ENCODE results near the gene FTSJ3. TPM values are rescaled to one million over a fixed set of nuclear protein-coding genes. Genes with fewer than 3 reads are reported as not detected.

The FTSJ3 gene
- total RNA-seq, result 60.3 and 94.8 TPM in 2 replicates

GRCh38 chr17:63827002-63827800 is at the start of gene FTSJ3, which contains the start of gene PSMC5:
FTSJ3 (minus strand) TSS chr17:63827663; CDS start chr17:63826902, 761 bp downstream.
PSMC5 (plus strand) TSS chr17:63827431; CDS start chr17:63827491, 60 bp downstream.

DNA sequence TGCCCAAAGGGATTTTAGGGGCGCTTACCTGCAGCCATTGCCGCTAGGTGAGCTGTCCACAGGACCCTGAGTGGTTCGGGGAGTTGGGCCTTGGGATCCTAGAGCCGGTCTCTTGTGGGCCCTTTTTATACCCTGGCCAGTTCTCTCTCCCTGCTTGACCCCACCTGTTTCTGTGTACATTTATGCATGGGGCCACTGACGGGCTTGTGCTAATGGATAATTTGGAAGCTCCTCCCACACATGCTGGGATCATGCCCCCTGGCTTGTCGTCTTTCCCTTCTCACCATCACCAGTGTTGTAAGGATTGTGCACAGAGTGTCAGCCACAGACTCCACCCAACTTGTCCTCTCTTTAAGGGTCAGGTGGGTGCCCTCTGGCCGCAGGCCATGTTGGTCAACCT is 46.1 kb upstream of the FTSJ3 start, which contains the start of gene CSH2:
Gene CSH2, minus strand, starts transcription at position 101 of the 400 bp plus-strand sequence. Its CDS starts 63 bp downstream, at position 38.

DNA sequence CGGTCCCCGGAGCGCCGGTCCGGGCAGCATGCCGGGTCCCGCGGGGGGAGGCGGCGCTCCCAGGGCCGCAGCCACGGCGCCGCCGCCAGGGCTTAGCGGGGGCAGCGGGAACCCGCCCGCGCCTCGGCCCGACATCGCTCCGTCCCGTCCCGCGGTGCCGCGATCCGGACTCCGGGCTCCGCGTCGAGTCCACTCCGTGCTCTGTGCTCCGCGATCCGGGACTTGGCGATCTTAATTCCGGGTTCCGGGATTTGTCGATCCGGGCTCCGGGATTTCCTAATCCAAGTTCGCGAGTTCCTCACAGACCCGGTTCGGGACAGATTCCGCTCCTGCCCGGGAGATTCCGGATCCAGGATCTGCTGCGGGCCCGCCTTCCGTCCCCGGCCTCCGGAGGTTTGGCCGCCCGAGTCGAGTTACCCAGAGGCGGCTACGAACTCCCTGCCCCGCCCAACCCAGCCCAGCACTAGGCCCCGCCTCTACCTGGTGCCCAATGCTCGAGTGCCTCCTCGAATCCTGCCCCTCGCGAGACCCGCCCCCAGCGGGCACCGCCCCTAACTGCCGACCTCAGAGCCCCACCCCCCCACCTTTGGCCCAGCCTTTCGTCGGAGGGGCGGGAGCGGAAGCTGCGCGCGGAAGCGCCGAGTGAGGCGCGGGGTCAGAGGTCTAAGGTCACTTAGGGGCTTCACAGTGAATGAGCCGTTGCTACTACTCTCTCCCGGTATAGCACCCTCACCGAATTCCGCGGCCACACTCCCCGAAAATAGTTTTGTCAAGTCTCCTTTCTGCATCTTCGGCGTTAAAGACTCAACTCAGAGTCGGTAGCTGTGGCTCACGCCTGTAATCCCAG is 15.3 kb upstream of the FTSJ3 start, which contains the start of gene SMARCD2:
Gene SMARCD2, minus strand, starts transcription at position 146 of the 847 bp plus-strand sequence. Its CDS starts 11 bp downstream, at position 135.

GRCh38 chr17:63774141-63774968 is 53.1 kb downstream of the FTSJ3 start, which contains the start of gene DDX42:
DDX42 (plus strand) TSS chr17:63774170; CDS start chr17:63787050, 12,880 bp downstream.

DNA sequence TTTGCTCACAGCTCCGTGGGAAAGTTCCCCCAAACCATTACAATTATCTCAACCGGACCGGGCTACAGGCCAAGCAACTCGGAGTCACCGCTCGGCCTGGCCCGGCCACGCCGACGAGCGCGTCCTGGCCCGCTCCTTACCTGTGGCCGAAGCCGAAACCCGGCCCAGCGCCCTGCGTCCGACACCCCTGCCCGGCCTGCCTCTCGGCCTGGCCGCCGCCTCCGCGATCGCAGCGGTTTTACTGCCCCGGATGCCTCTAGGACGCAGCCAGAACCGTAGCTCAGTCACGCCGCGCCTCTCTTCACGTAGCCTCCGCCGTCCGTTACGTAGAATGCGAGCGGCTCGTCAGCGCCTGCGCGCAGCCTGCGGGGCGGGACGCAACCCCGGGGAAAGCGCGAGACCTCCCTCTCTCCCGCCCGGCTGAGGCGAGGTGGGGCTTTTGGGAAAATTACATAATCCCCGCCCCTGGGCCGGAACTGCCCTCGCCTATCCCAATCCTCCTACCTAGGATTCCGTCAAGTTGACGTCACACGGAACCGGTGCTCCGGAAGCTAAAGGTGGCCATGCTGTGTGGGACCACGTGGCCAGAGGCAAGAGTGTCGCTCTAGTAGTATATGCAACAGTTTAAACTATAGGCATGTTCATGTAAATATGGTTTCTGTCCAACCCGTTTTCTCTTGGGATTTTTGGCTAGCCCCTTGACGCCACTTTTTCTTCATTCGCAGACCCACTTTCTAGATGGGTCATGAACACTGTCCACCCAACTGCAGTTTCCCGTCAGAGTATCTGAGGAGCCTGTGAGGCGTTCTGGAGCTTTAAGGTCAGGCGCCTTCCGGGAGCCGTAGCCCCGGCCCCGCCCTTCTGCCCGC is 54.0 kb downstream of the FTSJ3 start, which contains the start of gene CCDC47:
Gene CCDC47, minus strand, starts transcription at position 326 of the 869 bp plus-strand sequence. CDS start 7,422 bp downstream, outside the sequence.

Other genes with a start within 250 kb of the FTSJ3 start
- 25.4 and 27.0 TPM in 2 replicates for gene TACO1, start 226.8 kb downstream of the FTSJ3 start, total RNA-seq
- gene MAP3K3, start 205.2 kb downstream of the FTSJ3 start, total RNA-seq, result 70.2 and 84.3 TPM in 2 replicates
- gene LIMD2, start 127.5 kb downstream of the FTSJ3 start, total RNA-seq, result 28.3 and 28.4 TPM in 2 replicates
- 11.7 and 25.4 TPM in 2 replicates for gene STRADA, start 85.9 kb downstream of the FTSJ3 start, total RNA-seq
- gene CCDC47, start 54.1 kb downstream of the FTSJ3 start, total RNA-seq, result 86.4 and 114 TPM in 2 replicates
- gene DDX42, start 53.5 kb downstream of the FTSJ3 start, total RNA-seq, result 64.6 and 65.4 TPM in 2 replicates
- gene PSMC5, start 232 bp downstream of the FTSJ3 start, total RNA-seq, result 94.2 and 101 TPM in 2 replicates
- 64.1 and 83.2 TPM in 2 replicates for gene SMARCD2, start 15.0 kb upstream of the FTSJ3 start, total RNA-seq
- not detected in 2 replicates for gene CSH2, start 46.0 kb upstream of the FTSJ3 start, total RNA-seq
- not detected in 2 replicates for gene GH2, start 54.3 kb upstream of the FTSJ3 start, total RNA-seq
- not detected in 2 replicates for gene CSH1, start 68.9 kb upstream of the FTSJ3 start, total RNA-seq
- gene CSHL1, start 83.6 kb upstream of the FTSJ3 start, total RNA-seq, result not detected in 2 replicates
- not detected in 2 replicates for gene GH1, start 91.2 kb upstream of the FTSJ3 start, total RNA-seq
- 0.65 and 2.0 TPM in 2 replicates for gene CD79B, start 104.7 kb upstream of the FTSJ3 start, total RNA-seq
- under 0.01 TPM in 1 of 2 replicates, not detected in the other for gene SCN4A, start 145.3 kb upstream of the FTSJ3 start, total RNA-seq
- gene PRR29, start 170.7 kb upstream of the FTSJ3 start, total RNA-seq, result 0.30 and 0.32 TPM in 2 replicates
- gene ICAM2, start 193.0 kb upstream of the FTSJ3 start, total RNA-seq, result 743 and 963 TPM in 2 replicates